AG09319 (cell line): ENCODE data around the gene KRTAP10-1.

Experiments used
- DNase-seq: peaks from one replicate; pipeline ENCODE4 v3.0.0-alpha.2; 2010; ENCODE audit warnings: low read depth; ENCODE audit errors: extremely low read depth
- TF ChIP-seq, protein P1 (sequence below): IDR thresholded peaks from 2 replicates; pipeline ENCODE4 v1.5.1; 2011; ENCODE audit warnings: low read depth, mild to moderate bottlenecking, inconsistent platforms, low read length, moderate library complexity

Gene KRTAP10-1

GRCh38 chr21:44527983-44528633, 11.9 kb downstream of the KRTAP10-1 start:
- no peak for DNase-seq
- TF ChIP-seq, protein P1, sequence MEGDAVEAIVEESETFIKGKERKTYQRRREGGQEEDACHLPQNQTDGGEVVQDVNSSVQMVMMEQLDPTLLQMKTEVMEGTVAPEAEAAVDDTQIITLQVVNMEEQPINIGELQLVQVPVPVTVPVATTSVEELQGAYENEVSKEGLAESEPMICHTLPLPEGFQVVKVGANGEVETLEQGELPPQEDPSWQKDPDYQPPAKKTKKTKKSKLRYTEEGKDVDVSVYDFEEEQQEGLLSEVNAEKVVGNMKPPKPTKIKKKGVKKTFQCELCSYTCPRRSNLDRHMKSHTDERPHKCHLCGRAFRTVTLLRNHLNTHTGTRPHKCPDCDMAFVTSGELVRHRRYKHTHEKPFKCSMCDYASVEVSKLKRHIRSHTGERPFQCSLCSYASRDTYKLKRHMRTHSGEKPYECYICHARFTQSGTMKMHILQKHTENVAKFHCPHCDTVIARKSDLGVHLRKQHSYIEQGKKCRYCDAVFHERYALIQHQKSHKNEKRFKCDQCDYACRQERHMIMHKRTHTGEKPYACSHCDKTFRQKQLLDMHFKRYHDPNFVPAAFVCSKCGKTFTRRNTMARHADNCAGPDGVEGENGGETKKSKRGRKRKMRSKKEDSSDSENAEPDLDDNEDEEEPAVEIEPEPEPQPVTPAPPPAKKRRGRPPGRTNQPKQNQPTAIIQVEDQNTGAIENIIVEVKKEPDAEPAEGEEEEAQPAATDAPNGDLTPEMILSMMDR: no peak

GRCh38 chr21:44527156-44527982, 12.6 kb downstream of the KRTAP10-1 start:
- TF ChIP-seq, protein P1: no peak
- DNase-seq: no peak

GRCh38 chr21:44526096-44526997, 13.6 kb downstream of the KRTAP10-1 start:
- DNase-seq: no peak
- TF ChIP-seq, protein P1: no peak

DNA sequence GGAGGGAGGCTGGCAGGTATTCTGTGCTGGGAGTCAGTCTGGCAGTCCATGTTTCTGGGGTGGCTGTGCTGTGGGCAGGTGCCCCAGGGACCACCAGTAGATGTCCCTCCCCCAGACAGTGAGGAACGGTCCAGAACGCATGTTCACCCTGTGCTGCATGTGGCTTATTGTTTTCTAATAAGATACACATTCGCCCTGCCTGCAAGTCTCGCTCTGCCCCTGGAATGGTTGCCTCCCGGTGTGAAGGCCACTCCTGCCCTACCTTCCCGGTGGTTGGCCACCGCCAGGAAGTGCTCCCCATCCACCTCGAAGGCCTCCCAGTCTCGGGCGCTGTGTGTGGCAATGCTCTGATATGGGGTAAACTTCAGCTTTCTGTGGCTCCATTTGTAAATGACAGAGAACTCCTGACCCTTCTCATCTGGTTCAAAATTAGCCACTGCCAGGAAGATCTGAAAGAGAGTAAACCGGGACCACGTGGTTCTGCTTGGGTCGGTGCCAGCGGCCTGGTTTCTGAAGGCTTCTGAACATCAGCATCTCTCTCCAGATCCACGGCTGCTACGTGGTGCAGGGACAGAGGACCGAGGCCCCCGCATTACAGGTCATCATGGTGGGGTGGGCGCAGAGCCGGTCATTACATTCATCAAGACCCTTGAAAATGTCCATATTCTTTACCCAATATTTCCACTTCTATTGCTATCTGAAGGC, 14.5 kb downstream of the KRTAP10-1 start:
- no peak for DNase-seq
- TF ChIP-seq, protein P1: no peak

DNA sequence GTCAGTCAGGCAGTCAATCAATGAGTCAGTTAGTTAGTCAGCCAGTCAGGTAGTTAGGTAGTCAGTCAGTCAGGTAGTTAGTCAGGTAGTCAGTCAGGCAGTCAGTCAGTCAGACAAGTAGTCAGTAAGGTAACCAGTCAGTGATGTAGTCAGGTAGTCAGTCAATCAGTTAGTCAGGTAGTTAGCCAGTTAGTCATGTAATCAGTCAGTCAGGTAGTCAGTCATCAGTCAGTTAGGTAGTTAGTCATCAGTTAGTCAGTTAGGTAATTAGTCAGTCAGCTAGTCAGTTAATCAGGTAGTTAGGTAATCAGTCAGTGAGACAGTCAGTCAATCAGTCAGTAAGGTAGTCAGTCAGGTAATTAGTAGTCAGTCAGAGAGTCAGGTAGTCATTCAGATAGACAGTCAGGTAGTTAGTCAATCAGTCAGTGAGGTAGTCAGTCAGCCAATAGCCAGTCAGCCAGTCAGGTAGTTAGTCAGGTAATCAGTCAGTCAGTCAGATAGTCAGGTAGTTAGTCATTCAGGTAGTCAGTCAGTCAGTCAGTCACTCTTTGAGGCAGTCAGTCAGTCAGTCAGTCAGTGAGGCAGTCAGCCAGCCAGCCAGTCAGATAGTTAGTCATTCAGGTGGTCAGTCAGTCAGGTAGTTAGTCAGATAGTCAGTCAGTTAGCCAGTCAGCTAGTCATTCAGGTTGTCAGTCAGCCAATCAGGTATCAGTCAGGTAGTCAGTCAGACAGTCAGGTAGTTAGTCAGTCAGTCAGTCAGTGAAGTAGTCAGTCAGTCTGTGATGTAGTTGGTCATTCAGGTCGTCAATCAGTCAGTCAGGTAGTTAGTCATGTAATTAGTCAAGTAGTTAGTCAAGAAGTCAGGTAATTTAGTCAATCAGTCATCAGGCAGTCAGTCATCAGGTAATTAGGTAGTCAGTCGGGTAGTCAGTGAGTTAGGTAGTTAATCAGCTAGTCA, 15.3 kb downstream of the KRTAP10-1 start:
- DNase-seq: no peak
- TF ChIP-seq, protein P1: no peak
